K562 (cell line): Measurements from ENCODE around the gene KRT8.

ENCODE experiments used
- CBX1 ChIP-seq: sonication (generic); IDR thresholded peaks from 2 replicates; pipeline ENCODE4 v1.6.1; 2016; ENCODE audit warnings: antibody characterized with exemption, low read depth, mild to moderate bottlenecking
- CTCF ChIP-seq, 3 experiments: IDR thresholded peaks in 2 of 3; conservative IDR thresholded peaks in 1 of 3; 2 replicates each; pipeline ENCODE4 v1.5.1; 2011 to 2012; ENCODE audit warnings: low read length in 3 of 3, mild to moderate bottlenecking in 3 of 3, control low read depth in 2 of 3, improper control_type of control experiment in 1 of 3, inconsistent platforms in 1 of 3, low read depth in 1 of 3, mixed read lengths in 1 of 3, moderate library complexity in 1 of 3; ENCODE audit not compliant: insufficient read depth in 2 of 3
- ELK3 ChIP-seq: fragments of 450-650 bp; formaldehyde crosslinking; IDR thresholded peaks from 2 replicates; pipeline ENCODE4 v1.4.0; 2020; ENCODE audit warnings: mild to moderate bottlenecking
- IRF1 ChIP-seq: sonication (generic); formaldehyde crosslinking; IDR thresholded peaks from 2 replicates; pipeline ENCODE4 v1.8.0; 2022; ENCODE audit warnings: missing genetic modification reagents, mild to moderate bottlenecking, borderline replicate concordance
- POLR3G ChIP-seq: IDR thresholded peaks from 2 replicates; pipeline ENCODE4 v1.6.1; 2011; ENCODE audit not compliant: insufficient read length, insufficient replicate concordance; ENCODE audit errors: extremely low read depth
- RAD21 ChIP-seq, 2 experiments: fragments of 250-450 bp in 1 of 2; fragments of 450-650 bp in 1 of 2; sonication (Bioruptor Pico) in 1 of 2; formaldehyde crosslinking in 1 of 2; IDR thresholded peaks in 1 of 2; conservative IDR thresholded peaks in 1 of 2; 2 replicates each; pipeline versions ENCODE4 v1.4.0 to v1.8.0; 2020 to 2022; ENCODE audit warnings: mild to moderate bottlenecking in 2 of 2, moderate library complexity in 1 of 2
- RBFOX2 ChIP-seq: fragments of 200-400 bp; formaldehyde crosslinking; IDR thresholded peaks from 2 replicates; pipeline ENCODE4 v1.6.1; 2017; ENCODE audit warnings: low read depth, mild to moderate bottlenecking, low read length, moderate library complexity
- SIN3A ChIP-seq, 2 experiments: fragments of 150-350 bp in 1 of 2; IDR thresholded peaks; 2 replicates each; pipeline ENCODE4 v1.6.1; 2011 to 2016; ENCODE audit warnings: borderline replicate concordance in 2 of 2, low read depth in 2 of 2, low read length in 2 of 2, mild to moderate bottlenecking in 2 of 2, moderate library complexity in 2 of 2; ENCODE audit not compliant: control insufficient read depth in 1 of 2
- SMAD4 ChIP-seq: fragments of 250-450 bp; sonication (Bioruptor Pico); conservative IDR thresholded peaks from 2 replicates; pipeline ENCODE4 v1.8.0; 2021; ENCODE audit warnings: inconsistent platforms, mild to moderate bottlenecking, moderate library complexity
- SP2 ChIP-seq: IDR thresholded peaks from 2 replicates; pipeline ENCODE4 v1.6.1; 2011; ENCODE audit warnings: mild to moderate bottlenecking, low read depth, low read length, moderate library complexity; ENCODE audit not compliant: poor library complexity, severe bottlenecking; ENCODE audit errors: extremely low read depth
- TCF15 ChIP-seq: fragments of 250-450 bp; sonication (Bioruptor Pico); IDR thresholded peaks from 2 replicates; pipeline ENCODE4 v1.8.0; 2022; ENCODE audit warnings: moderate library complexity, mild to moderate bottlenecking, inconsistent platforms
- ZFP36 ChIP-seq: fragments of 150-350 bp; IDR thresholded peaks from 2 replicates; pipeline ENCODE4 v1.6.1; 2018; ENCODE audit warnings: low read length, low read depth; ENCODE audit not compliant: partially characterized antibody
- ZNF121 ChIP-seq: sonication (generic); formaldehyde crosslinking; conservative IDR thresholded peaks from 2 replicates; pipeline ENCODE4 v1.8.0; 2022; ENCODE audit warnings: missing genetic modification reagents
- ZNF3 ChIP-seq: fragments of 250-450 bp; sonication (Bioruptor Pico); IDR thresholded peaks from 2 replicates; pipeline ENCODE4 v1.5.0; 2021; ENCODE audit warnings: mild to moderate bottlenecking, moderate library complexity

GRCh38 chr12:52862023-52862422 lies 42.9 kb downstream of the KRT8 start:
- TF ChIP-seq SMAD4 (no peak), CBX1 (no peak), TCF15 (CRISPR knock-in tag) (no peak), RBFOX2 (no peak), ZFP36 (no peak), ELK3 (CRISPR knock-in tag) (no peak), IRF1 (CRISPR knock-in tag) (no peak), RAD21 (CRISPR knock-in tag; conservative IDR thresholded peaks at IDR 0.05 in 1 of 2, IDR thresholded peaks at IDR 0.05 in 1 of 2) (no peak), SIN3A (IDR thresholded peaks at IDR 0.05; ENCODE audit: borderline replicate concordance in 2 of 2, control insufficient read depth in 1 of 2, low read depth in 2 of 2, low read length in 2 of 2) (no peak), POLR3G (no peak), CTCF (IDR thresholded peaks at IDR 0.05 in 2 of 3, conservative IDR thresholded peaks at IDR 0.05 in 1 of 3; ENCODE audit: insufficient read depth in 2 of 3, low read depth in 1 of 3, low read length in 3 of 3) (no peak), ZNF3 (CRISPR knock-in tag) (no peak), ZNF121 (CRISPR knock-in tag) (no peak), SP2 (no peak)
